DOHH2 (cell line): ENCODE measurements around the gene WBP11.

Experiments
- H3F3A ChIP-seq: fragments of 200-600 bp; sonication (generic), shearing (Covaris generic); 2 replicates; pipeline ENCODE4 v1.6.0; 2016; ENCODE audit warnings: antibody characterized with exemption, mild to moderate bottlenecking; ENCODE audit not compliant: control insufficient read depth, insufficient read depth
- H3K27ac ChIP-seq: fragments of 200-600 bp; sonication (generic); 2 replicates; pipeline ENCODE4 v1.5.1; 2014; ENCODE audit warnings: low read depth, mild to moderate bottlenecking, low read length, moderate library complexity
- H3K27me3 ChIP-seq: fragments of 200-600 bp; sonication (generic); 2 replicates; pipeline ENCODE4 v1.6.1; 2014; ENCODE audit warnings: mild to moderate bottlenecking, low read length, mixed read lengths; ENCODE audit not compliant: control insufficient read depth
- H3K36me3 ChIP-seq: fragments of 200-600 bp; sonication (generic); 2 replicates; pipeline ENCODE4 v1.6.1; 2014; ENCODE audit warnings: mild to moderate bottlenecking, low read length, moderate library complexity, mixed read lengths; ENCODE audit not compliant: control insufficient read depth
- H3K4me1 ChIP-seq: fragments of 200-600 bp; sonication (generic); 2 replicates; pipeline ENCODE4 v1.6.1; 2014; ENCODE audit warnings: mild to moderate bottlenecking, low read length, mixed read lengths; ENCODE audit not compliant: control insufficient read depth
- H3K4me2 ChIP-seq: fragments of 200-600 bp; sonication (generic); 2 replicates; pipeline ENCODE4 v1.6.0; 2014; ENCODE audit warnings: mild to moderate bottlenecking, low read length, moderate library complexity
- H3K4me3 ChIP-seq: fragments of 200-600 bp; sonication (generic); 2 replicates; pipeline ENCODE4 v1.5.1; 2014; ENCODE audit warnings: mild to moderate bottlenecking, low read length, mixed read lengths
- H3K79me2 ChIP-seq: fragments of 200-600 bp; sonication (generic); 2 replicates; pipeline ENCODE4 v1.6.1; 2014; ENCODE audit warnings: mild to moderate bottlenecking, low read length, mixed read lengths; ENCODE audit not compliant: control insufficient read depth
- H3K9me2 ChIP-seq: fragments of 200-600 bp; sonication (generic); replicated peaks from 2 replicates; pipeline ENCODE4 v1.6.1; 2014; ENCODE audit warnings: mild to moderate bottlenecking, low read length, mixed read lengths; ENCODE audit not compliant: control insufficient read depth
- H3K9me3 ChIP-seq: fragments of 200-600 bp; sonication (generic); 2 replicates; pipeline ENCODE4 v1.6.1; 2014; ENCODE audit warnings: antibody characterized with exemption, low read length, mixed read lengths; ENCODE audit not compliant: control insufficient read depth, insufficient read depth
- H4K20me1 ChIP-seq: fragments of 200-600 bp; sonication (generic); 2 replicates; pipeline ENCODE4 v1.6.0; 2014; ENCODE audit warnings: low read depth, mild to moderate bottlenecking, antibody characterized with exemption, low read length, moderate library complexity; ENCODE audit not compliant: control insufficient read depth, insufficient read depth
- CTCF ChIP-seq: fragments of 200-600 bp; sonication (generic); IDR thresholded peaks from one replicate; pipeline ENCODE4 v1.5.1; 2014; ENCODE audit warnings: antibody characterized with exemption, mild to moderate bottlenecking, low read depth, low read length; ENCODE audit not compliant: poor library complexity, severe bottlenecking
- EZH2phosphoT487 ChIP-seq: fragments of 200-600 bp; sonication (generic); IDR thresholded peaks from 2 replicates; pipeline ENCODE4 v1.6.1; 2017; ENCODE audit warnings: borderline replicate concordance, mild to moderate bottlenecking, antibody characterized with exemption, low read length, moderate library complexity, mixed read lengths

The WBP11 gene

GRCh38 chr12:14784471-14784870 is 18.8 kb downstream of the WBP11 start:
- Histone ChIP-seq H3K27me3 (no peaks in the 10 kb centered on the region), H3K9me2 (no peaks in the 10 kb centered on the region), H3K27ac (no peak overlapping the region), H3K4me3 (no peak overlapping the region), H3F3A (peaks cover 10% of the 10 kb centered on the region; the same call in 1 of the 2 replicates), H3K9me3 (no peaks in the 10 kb centered on the region), H3K79me2 (no peaks in the 10 kb centered on the region), H3K36me3 (peaks cover 56% of the 10 kb centered on the region), H3K4me2 (no peak overlapping the region), H4K20me1 (no peaks in the 10 kb centered on the region), H3K4me1 (peaks cover 17% of the 10 kb centered on the region)
- no peak for TF ChIP-seq CTCF
- no peak for TF ChIP-seq EZH2phosphoT487

- H3K4me2 ChIP-seq: no peak overlapping the region
- no peaks in the 10 kb centered on the region for H3K79me2 ChIP-seq
- H3K27me3 ChIP-seq: no peaks in the 10 kb centered on the region
- H3K36me3 ChIP-seq: peaks cover 39% of the 10 kb centered on the region
- peaks cover 10% of the 10 kb centered on the region; the same call in 1 of the 2 replicates for H3F3A ChIP-seq
- TF ChIP-seq EZH2phosphoT487 (no peak), CTCF (no peak)
- no peaks in the 10 kb centered on the region for H3K9me3 ChIP-seq
- H4K20me1 ChIP-seq: no peaks in the 10 kb centered on the region
- no peak overlapping the region for H3K4me3 ChIP-seq
- no peak overlapping the region for H3K27ac ChIP-seq
- H3K4me1 ChIP-seq: peaks cover 17% of the 10 kb centered on the region
- H3K9me2 ChIP-seq: no peaks in the 10 kb centered on the region
Measured at GRCh38 chr12:14782756-14783155, 20.5 kb downstream of the WBP11 start.

- no peaks in the 10 kb centered on the region for H3K9me2 ChIP-seq
- peaks cover 27% of the 10 kb centered on the region for H3K36me3 ChIP-seq
- no peaks in the 10 kb centered on the region for H3K27me3 ChIP-seq
- H3K4me1 ChIP-seq: peaks cover 17% of the 10 kb centered on the region
- no peaks in the 10 kb centered on the region for H3K79me2 ChIP-seq
- no peak overlapping the region for H3K4me2 ChIP-seq
- TF ChIP-seq CTCF: no peak
- no peak for TF ChIP-seq EZH2phosphoT487
- H4K20me1 ChIP-seq: no peaks in the 10 kb centered on the region
- H3F3A ChIP-seq: peaks cover 10% of the 10 kb centered on the region; the same call in 1 of the 2 replicates
- H3K27ac ChIP-seq: no peak overlapping the region
- H3K4me3 ChIP-seq: no peak overlapping the region
- H3K9me3 ChIP-seq: no peaks in the 10 kb centered on the region
Measured at GRCh38 chr12:14781563-14781962, 21.7 kb downstream of the WBP11 start.
